GM12875 (cell line): ENCODE data around the gene BABAM2.
"Not testable (repeated sequence)": the region's sequence is repeated elsewhere in the genome, so short reads cannot be mapped to it uniquely, and the experiment has no call there.

Experiments
- H3K4me3 ChIP-seq: one replicate; pipeline ENCODE4 v1.5.1; 2011; ENCODE audit warnings: low read depth, low read length, control low read depth
- TF ChIP-seq, protein P1 (sequence below): IDR thresholded peaks from 2 replicates; pipeline ENCODE4 v1.5.1; 2011; ENCODE audit warnings: low read depth, mild to moderate bottlenecking, control low read depth, inconsistent platforms, low read length, moderate library complexity, borderline replicate concordance; ENCODE audit not compliant: insufficient read depth

BABAM2 gene

DNA sequence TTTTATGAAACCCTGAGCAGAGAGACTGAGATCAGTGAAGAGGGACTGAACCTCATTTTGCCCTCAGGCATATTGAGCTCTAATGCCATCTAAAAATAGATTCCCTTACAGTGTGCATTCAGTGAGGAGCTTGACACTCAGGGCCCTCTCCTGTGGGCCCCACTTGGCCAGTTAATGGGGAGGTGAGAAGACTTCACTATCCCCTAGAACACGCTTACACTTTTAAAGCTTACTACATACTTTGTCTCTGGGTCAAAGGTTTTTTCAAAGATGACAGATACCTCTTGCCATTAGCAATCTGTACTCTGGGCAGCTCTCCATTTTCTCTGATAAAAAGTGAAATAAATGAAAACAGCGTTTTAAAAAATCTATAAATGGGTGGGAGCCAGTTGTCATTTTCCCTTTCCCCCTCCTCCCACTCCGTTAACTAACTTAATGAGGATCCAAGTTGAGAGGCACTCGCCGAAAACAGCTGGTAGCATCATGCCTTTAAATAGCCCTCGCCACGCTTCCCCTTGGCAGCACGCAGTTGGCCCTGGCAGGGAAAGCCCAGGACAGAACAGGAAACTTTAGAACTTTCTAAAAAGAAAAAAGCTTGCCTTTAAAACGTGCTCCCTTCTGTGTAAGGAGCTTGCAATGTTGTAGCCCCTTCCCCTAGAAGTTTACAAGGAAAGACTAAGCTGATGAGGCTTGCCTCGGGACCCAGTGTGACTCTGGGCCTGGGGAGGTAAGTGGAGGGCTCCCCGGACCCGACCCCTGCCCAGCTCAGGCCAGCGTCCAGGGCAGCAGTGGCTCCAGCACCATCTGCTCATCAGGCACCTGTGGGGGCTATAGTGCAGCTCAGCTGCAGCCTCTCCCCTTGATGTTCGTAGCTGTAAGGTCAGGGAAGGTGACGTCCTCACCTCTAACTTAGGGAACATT, 443.3 kb downstream of the BABAM2 start:
- TF ChIP-seq, protein P1, sequence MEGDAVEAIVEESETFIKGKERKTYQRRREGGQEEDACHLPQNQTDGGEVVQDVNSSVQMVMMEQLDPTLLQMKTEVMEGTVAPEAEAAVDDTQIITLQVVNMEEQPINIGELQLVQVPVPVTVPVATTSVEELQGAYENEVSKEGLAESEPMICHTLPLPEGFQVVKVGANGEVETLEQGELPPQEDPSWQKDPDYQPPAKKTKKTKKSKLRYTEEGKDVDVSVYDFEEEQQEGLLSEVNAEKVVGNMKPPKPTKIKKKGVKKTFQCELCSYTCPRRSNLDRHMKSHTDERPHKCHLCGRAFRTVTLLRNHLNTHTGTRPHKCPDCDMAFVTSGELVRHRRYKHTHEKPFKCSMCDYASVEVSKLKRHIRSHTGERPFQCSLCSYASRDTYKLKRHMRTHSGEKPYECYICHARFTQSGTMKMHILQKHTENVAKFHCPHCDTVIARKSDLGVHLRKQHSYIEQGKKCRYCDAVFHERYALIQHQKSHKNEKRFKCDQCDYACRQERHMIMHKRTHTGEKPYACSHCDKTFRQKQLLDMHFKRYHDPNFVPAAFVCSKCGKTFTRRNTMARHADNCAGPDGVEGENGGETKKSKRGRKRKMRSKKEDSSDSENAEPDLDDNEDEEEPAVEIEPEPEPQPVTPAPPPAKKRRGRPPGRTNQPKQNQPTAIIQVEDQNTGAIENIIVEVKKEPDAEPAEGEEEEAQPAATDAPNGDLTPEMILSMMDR = no peak
- H3K4me3 ChIP-seq = no peak overlapping the region

DNA sequence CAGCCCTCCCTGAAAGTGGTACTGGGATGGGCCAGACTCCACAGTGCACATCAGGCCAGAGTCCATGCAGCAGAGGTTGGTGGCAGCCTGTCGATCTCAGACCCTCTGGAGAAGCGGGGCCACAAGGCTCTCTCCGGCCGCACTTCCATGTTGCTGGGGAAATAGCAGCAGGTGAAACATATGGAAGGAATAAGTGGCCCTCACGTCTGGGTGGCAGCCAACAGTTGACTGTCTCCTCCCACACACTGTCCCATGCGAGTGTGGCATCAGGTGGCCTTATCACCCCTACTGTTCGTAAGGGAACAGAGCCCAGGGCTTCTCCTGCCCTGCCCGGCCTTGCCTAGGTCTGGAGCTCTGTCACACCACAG, 444.0 kb downstream of the BABAM2 start:
- H3K4me3 ChIP-seq = no peak overlapping the region
- TF ChIP-seq, protein P1 = no peak

DNA sequence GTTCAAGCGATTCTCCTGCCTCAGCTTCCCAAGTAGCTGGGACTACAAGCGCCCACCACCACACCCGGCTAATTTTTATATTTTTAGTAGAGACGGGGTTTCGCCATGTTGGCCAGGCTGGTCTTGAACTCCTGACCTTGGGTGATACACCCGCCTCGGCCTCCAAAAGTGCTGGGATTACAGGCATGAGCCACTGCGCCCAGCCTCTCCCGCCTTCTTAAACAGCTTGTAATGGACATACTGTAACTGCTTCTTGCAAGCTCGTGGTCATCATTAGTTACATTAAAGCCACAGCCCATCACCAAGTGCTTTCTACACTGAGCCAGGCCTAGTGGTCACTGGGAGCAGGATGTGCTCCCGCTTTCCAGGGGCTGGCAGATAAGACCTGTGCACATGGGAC, 444.7 kb downstream of the BABAM2 start:
- not testable (repeated sequence) for H3K4me3 ChIP-seq

DNA sequence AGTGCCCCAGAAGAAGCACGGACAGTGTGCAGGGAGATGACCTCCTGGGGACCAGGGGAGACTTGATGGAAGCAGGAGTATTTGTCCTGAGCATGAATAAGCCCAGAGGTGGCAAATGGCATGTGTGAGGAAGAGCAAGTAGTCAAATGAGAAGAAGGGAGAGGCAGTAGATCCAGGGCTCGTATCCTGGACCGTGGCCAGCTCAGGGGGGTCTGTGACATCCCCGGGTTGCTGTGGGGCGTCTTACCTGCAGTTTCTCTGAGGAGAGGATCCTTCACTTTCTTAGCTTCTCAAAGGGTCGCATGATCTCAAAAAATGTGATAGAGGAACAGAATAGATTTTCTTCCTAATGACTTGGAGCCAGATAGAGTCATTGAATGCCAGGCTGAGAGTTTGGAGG, 445.1 kb downstream of the BABAM2 start:
- H3K4me3 ChIP-seq = no peak overlapping the region

DNA sequence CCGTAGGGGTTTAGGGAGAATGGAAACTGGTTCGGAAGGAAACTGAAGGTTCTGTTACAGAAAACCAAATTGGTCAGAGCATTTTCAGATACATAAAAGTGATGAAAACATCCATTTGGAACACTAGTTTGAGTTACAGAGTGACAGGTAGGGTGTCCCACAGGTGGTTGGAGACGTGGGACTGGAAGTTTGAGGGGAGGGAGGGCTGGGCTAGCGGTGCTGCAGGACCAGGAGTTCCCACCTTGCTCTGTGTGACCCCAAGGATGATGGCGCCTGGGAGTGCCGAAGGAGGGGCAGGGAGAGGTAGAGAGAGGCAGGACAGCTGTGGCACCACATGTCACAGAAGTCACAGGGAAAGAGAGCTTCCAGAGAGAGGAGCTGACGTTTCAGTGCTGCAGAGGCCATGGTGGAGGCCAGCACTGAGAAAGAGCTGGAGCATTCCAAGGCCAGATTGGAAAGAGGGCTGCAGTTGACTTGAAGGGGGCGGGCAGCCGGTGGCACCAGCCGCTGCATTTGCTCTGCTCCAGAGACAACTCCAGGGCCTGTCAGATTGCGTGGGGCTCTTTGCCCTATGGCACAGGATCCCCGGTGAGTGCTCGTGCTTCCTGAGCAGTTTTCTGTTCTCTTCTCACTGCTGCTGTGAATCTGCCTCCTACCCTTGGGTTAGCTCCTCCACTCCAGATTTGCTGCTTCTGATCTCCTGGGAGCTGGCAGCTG, 445.9 kb downstream of the BABAM2 start:
- TF ChIP-seq, protein P1 = no peak
- H3K4me3 ChIP-seq = no peak overlapping the region

More for the DNA sequence above, 445.1 kb downstream of the BABAM2 start:
- TF ChIP-seq, protein P1 = no peak

DNA sequence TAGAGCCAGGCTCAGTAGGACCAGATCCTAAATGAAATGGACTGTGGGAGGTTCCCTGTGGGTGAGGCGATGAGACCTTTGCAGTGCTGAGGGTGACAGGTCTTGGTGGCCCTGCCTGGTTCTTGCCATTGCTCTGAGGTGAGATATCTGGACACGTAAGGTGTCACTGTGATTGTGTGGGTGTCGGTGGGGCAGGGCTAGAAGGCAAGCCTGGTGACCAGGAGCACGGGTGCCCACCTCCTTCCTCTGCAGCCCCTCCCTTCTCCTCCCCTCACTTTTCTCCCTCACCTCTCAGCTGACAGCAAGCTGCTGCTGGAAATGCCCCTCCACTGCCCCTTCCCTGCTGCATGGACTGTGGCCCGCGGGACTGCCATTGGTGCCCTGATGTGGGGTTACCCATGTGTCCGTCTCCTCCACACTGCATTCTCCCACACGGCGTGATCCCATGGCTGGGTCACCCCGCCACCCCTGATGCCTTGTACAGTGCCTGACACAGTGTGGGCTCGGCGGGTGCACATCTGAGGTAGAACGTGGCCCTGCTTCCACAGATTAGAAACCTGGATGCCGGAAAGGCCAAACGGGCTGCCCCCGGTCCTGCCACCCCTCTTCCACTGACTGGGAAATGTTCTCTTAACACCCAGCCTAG, 446.6 kb downstream of the BABAM2 start:
- H3K4me3 ChIP-seq = no peak overlapping the region
- TF ChIP-seq, protein P1 = no peak

DNA sequence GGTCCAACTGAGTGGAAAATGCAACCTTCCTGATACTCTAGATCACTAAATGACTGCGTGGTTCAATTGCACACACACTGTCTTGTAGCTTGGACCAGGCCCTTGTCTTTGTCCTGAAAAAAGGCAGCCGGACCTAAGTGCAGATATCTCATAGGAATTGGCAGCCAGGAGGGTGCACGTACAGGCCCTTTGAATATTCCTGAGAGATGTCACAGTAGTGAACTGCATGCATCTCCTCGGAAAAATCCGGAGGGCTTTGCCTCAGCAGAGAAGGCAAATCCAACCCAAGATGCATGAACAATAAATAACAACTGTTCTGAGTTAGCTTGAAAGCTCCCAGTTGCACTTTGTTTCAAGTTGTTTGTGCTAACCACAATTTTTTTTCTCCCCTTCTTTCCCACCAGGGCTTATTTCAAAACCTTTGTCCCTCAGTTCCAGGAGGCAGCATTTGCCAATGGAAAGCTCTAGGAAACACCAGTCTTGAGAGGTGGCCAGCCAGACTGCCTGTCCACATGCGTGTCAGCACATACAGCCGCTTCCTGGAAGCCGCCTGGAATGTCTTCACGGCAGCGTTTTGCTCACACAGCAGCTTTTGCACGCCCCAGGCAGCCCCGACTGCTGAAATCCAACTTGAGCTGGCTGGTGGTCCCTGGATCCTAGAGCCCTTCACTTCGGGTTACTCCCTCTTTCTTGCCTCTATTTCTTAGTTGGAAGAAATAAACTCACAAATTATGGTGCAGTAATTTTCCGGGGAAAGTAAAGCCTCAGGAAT, 447.7 kb downstream of the BABAM2 start:
- H3K4me3 ChIP-seq = no peak overlapping the region
- TF ChIP-seq, protein P1 = no peak
